Measurements from ENCODE around the gene SUCLA2. TPM values are rescaled to one million over a fixed set of nuclear protein-coding genes. Genes with fewer than 3 reads are reported as not detected.
A peak's percentile ranks its signal among the peaks of the same experiment; 100 is the strongest.

Gene SUCLA2
- total and polyA plus RNA-seq, 7 experiments from 2014 or later = 20.0 to 36.6 (median 26.4) TPM

DNA sequence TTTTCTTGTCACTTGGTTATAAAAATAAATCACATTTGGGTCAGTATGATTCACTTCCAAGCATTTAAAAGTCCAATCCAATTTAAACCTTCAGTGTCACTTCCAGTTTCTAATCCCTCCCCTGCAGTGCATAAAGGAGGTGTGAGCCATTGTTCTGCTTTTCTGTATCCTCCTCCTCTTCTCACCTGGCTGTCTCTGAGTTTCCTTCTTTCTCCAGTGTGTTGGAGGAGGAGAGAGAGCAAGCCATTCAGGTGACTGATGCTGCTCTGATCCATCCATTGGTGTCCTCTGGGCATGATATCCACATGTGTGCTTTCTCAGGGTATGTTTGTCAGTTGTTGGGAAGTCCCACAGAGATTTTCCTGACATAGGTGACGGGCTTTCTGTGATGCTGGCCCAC lies 37.7 kb upstream of the SUCLA2 start:
- ChIA-PET POLR2A (interaction anchor here (0.8 to 2.4 kb wide), 11 partner anchors 8 to 1405 kb away, joined by 3 to 8 read pairs (median 5); partner anchors contain the start of genes CAB39L, FNDC3A, MED4 and RCBTB2), CTCF (interaction anchor here (1.0 to 2.8 kb wide), 4 partner anchors 8 to 56 kb away, joined by 3 to 13 read pairs (median 6); partner anchors contain the start of gene MED4)
- DNase-seq = no peak
- Mint-ChIP-seq H3K9me3 (peaks cover 0 to 2% (median 0%) of the 10 kb centered on the region in 11 donors), H3K4me1 (peaks cover 16 to 63% (median 41%) of the 10 kb centered on the region in 7 donors), H3K27ac (peak overlapping the region; percentile 92 to 100 (median 97)), H3K36me3 (peaks cover 4 to 30% (median 20%) of the 10 kb centered on the region in 5 donors), H3K4me3 (peak overlapping the region; percentile 82 to 98 (median 95)), H3K27me3 (no peaks in the 10 kb centered on the region)
- intact Hi-C loops (cut with micrococcal nuclease) = loop anchor here (1.0 to 10.0 kb wide), 15 partner anchors 8 to 1986 kb away; partner anchors contain the start of genes ITM2B (in 2 of the 2), MED4 (in 2 of the 2), CYSLTR2 (in 1 of the 2) and EBPL (in 1 of the 2)
- Histone ChIP-seq H3K4me3 (ENCODE audit: low read length) (peak overlapping the region; percentile 90), H3K27ac (ENCODE audit: low read depth, low read length) (peak overlapping the region; percentile 91), H3K9me3 (ENCODE audit: control insufficient read depth in 2 of 3, low read length in 3 of 3) (no peaks in the 10 kb centered on the region), H3K27me3 (ENCODE audit: control insufficient read depth in 2 of 2, insufficient read depth in 2 of 2, low read length in 2 of 2) (no peaks in the 10 kb centered on the region), H3K4me1 (ENCODE audit: control insufficient read depth in 2 of 2, insufficient read depth in 2 of 2, low read length in 2 of 2) (peaks cover 14 to 15% of the 10 kb centered on the region in 2 donors), H3K36me3 (ENCODE audit: control insufficient read depth in 2 of 3, insufficient read depth in 3 of 3, low read length in 3 of 3) (peaks cover 0 to 7% (median 0%) of the 10 kb centered on the region in 3 experiments)
- ATAC-seq = no peak

DNA sequence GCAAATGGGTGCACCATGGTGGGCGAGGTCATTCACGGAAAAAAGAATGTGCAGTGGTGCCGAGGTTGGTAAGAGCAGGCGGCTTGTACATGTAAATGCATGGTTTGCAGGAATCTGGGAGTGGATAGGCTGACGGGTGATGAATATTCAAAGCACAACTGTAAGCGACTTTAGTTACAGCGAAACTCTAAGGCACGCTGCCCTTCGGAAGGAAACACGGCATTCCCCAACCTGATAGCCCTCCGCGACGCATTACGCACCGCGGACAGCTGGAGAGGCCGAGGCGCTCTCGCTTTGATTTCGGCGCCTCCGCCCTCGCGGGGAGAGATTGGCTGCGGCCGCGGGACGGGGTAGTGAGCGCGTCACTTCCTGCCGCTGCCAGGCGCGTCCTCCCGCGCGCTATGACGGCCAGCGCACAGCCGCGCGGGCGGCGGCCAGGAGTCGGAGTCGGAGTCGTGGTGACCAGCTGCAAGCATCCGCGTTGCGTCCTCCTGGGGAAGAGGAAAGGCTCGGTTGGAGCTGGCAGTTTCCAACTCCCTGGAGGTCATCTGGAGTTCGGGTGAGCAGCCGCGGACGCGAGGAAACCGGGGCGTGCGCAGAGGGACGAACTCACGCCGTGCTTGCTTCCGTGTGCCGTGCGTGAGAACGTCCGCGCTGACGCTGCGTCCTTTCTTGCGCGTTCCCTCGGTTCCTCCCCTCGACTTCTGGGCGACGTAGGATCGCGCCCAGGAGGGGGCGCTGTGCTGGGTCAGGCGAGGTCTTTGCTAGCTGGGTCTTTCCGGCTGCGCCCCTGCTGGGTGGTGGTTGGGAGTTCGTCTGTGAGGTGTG lies 36.5 kb upstream of the SUCLA2 start, which contains the start of gene NUDT15:
NUDT15 (plus strand) TSS at position 381 of the 828 bp plus-strand sequence; CDS start at position 402, 21 bp downstream.
- Mint-ChIP-seq H3K4me3 (peak within 1 kb of the TSS; percentile 82 to 98 (median 95)), H3K9me3 (peaks cover 0 to 7% (median 0%) of the 10 kb centered on the region in 11 donors), H3K27ac (peak within 1 kb of the TSS; percentile 96 to 100 (median 97)), H3K36me3 (peaks cover 4 to 29% (median 20%) of the 10 kb centered on the region in 5 donors), H3K4me1 (peaks cover 15 to 52% (median 40%) of the 10 kb centered on the region in 7 donors), H3K27me3 (no peaks in the 10 kb centered on the region)
- Histone ChIP-seq H3K36me3 (ENCODE audit: control insufficient read depth in 2 of 3, insufficient read depth in 3 of 3, low read length in 3 of 3) (peaks cover 0 to 7% (median 0%) of the 10 kb centered on the region in 3 experiments), H3K27me3 (ENCODE audit: control insufficient read depth in 2 of 2, insufficient read depth in 2 of 2, low read length in 2 of 2) (no peaks in the 10 kb centered on the region), H3K9me3 (ENCODE audit: control insufficient read depth in 2 of 3, low read length in 3 of 3) (no peaks in the 10 kb centered on the region), H3K27ac (ENCODE audit: low read depth, low read length) (peak within 1 kb of the TSS; percentile 91), H3K4me3 (ENCODE audit: low read length) (peak within 1 kb of the TSS; percentile 90), H3K4me1 (ENCODE audit: control insufficient read depth in 2 of 2, insufficient read depth in 2 of 2, low read length in 2 of 2) (peaks cover 14 to 15% of the 10 kb centered on the region in 2 donors)
- DNase-seq (peak; percentile 93 to 98 (median 97)), ATAC-seq (peak; percentile 96)
- CTCF ChIA-PET = interaction anchor here (0.6 to 2.8 kb wide), 7 partner anchors 9 to 545 kb away, joined by 3 to 13 read pairs (median 4); partner anchors contain the start of gene MED4
- intact Hi-C loops (cut with micrococcal nuclease) = loop anchor here (1.0 to 10.0 kb wide), 19 partner anchors 9 to 1985 kb away; partner anchors contain the start of genes ITM2B (in 2 of the 2), KPNA3 (in 2 of the 2), MED4 (in 2 of the 2) and RB1 (in 2 of the 2)
- POLR2A ChIA-PET = interaction anchor here (0.6 to 2.2 kb wide), 23 partner anchors 9 to 1406 kb away, joined by 3 to 14 read pairs (median 4); partner anchors contain the start of genes CAB39L, FNDC3A, ITM2B and MED4

DNA sequence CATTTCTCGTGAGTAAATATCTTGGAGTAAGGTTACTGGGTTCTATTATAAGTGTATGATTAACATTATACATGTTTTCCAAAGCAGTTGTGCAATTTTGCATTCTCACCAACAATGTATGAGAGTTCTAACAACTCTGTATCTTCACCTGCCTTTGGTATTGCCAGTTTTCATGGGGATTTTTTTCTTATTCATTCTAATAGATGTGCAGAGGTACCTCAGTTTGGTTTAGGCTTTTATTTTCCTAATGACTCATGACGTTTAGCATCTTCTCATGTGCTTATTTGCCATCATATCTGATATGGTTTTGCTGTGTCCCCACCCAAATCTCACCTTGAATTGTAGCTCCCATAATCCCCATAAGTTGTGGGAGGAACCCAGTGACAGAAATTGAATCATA lies 28.8 kb upstream of the SUCLA2 start:
- Mint-ChIP-seq H3K4me1 (peaks cover 2 to 20% (median 11%) of the 10 kb centered on the region in 7 donors), H3K27me3 (no peaks in the 10 kb centered on the region), H3K9me3 (peaks cover 0 to 26% (median 0%) of the 10 kb centered on the region in 11 donors), H3K36me3 (peaks cover 13 to 52% (median 31%) of the 10 kb centered on the region in 5 donors), H3K4me3 (no peak overlapping the region), H3K27ac (no peak overlapping the region)
- CTCF ChIA-PET = no interaction called here
- no peak overlapping the region for H3K27ac ChIP-seq (ENCODE audit: low read depth, low read length)
- H3K4me1 ChIP-seq (ENCODE audit: control insufficient read depth in 2 of 2, insufficient read depth in 2 of 2, low read length in 2 of 2) = no peaks in the 10 kb centered on the region
- intact Hi-C loops (cut with micrococcal nuclease) = loop anchor here (10.0 kb wide), 2 partner anchors 465 to 1465 kb away; partner anchors contain the start of gene PHF11 (in 1 of the 2)
- no peak for DNase-seq
- POLR2A ChIA-PET = no interaction called here
- ATAC-seq = no peak
- no peak overlapping the region for H3K4me3 ChIP-seq (ENCODE audit: low read length)
- no peaks in the 10 kb centered on the region for H3K9me3 ChIP-seq (ENCODE audit: control insufficient read depth in 2 of 3, low read length in 3 of 3)
- no peaks in the 10 kb centered on the region for H3K27me3 ChIP-seq (ENCODE audit: control insufficient read depth in 2 of 2, insufficient read depth in 2 of 2, low read length in 2 of 2)
- H3K36me3 ChIP-seq (ENCODE audit: control insufficient read depth in 2 of 3, insufficient read depth in 3 of 3, low read length in 3 of 3) = peaks cover 0 to 6% (median 0%) of the 10 kb centered on the region in 3 experiments

DNA sequence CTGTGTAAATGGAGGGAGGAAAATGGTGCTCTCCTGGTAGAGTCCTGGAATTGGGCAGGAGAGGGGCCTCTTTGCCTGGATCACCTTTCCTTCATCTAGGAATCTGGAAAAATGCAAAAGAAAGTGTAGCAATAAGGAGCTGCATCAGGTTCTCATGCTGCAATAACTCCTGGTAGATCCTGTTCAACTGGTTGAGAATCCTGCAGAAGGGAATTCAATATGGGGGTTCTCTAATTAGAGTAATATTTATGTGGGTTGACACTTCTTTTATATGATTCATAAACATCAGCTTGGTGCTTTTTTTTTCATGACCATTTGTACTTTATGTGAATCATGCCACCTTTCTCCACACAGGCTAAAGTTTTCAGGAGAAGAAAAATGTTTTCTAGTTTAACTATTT lies 27.0 kb upstream of the SUCLA2 start:
- Mint-ChIP-seq H3K9me3 (peaks cover 0 to 21% (median 0%) of the 10 kb centered on the region in 11 donors), H3K36me3 (peaks cover 13 to 41% (median 26%) of the 10 kb centered on the region in 5 donors), H3K27me3 (no peaks in the 10 kb centered on the region), H3K27ac (no peak overlapping the region), H3K4me1 (peaks cover 0 to 12% (median 0%) of the 10 kb centered on the region in 7 donors), H3K4me3 (no peak overlapping the region)
- Histone ChIP-seq H3K27ac (ENCODE audit: low read depth, low read length) (no peak overlapping the region), H3K27me3 (ENCODE audit: control insufficient read depth in 2 of 2, insufficient read depth in 2 of 2, low read length in 2 of 2) (no peaks in the 10 kb centered on the region), H3K36me3 (ENCODE audit: control insufficient read depth in 2 of 3, insufficient read depth in 3 of 3, low read length in 3 of 3) (peaks cover 0 to 6% (median 0%) of the 10 kb centered on the region in 3 experiments), H3K4me1 (ENCODE audit: control insufficient read depth in 2 of 2, insufficient read depth in 2 of 2, low read length in 2 of 2) (no peaks in the 10 kb centered on the region), H3K9me3 (ENCODE audit: control insufficient read depth in 2 of 3, low read length in 3 of 3) (no peaks in the 10 kb centered on the region), H3K4me3 (ENCODE audit: low read length) (no peak overlapping the region)
- DNase-seq (no peak), ATAC-seq (no peak)
- CTCF ChIA-PET = no interaction called here
- intact Hi-C loops (cut with micrococcal nuclease) = no loop called here
- POLR2A ChIA-PET = no interaction called here

DNA sequence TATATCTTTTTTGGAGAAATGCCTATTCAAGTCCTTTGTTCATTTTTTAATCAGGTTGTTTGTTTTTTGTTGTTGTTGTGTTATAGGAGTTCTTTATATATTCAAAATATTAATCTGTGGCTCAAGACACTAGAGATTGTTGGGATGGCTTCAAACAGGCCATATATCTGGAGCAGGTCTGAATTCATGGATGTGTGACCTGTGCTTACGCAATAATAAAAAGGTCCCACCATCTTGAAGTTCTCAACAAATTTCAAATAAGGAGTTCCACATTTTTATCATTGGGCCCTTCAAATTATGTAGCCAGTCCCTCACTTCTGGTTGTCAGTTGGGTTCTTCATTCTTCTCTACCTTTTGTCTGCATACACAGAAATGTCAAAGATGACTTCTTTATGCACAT lies 18.7 kb upstream of the SUCLA2 start:
- Histone ChIP-seq H3K27ac (ENCODE audit: low read depth, low read length) (no peak overlapping the region), H3K9me3 (ENCODE audit: control insufficient read depth in 2 of 3, low read length in 3 of 3) (no peaks in the 10 kb centered on the region), H3K4me1 (ENCODE audit: control insufficient read depth in 2 of 2, insufficient read depth in 2 of 2, low read length in 2 of 2) (no peaks in the 10 kb centered on the region), H3K27me3 (ENCODE audit: control insufficient read depth in 2 of 2, insufficient read depth in 2 of 2, low read length in 2 of 2) (no peaks in the 10 kb centered on the region), H3K36me3 (ENCODE audit: control insufficient read depth in 2 of 3, insufficient read depth in 3 of 3, low read length in 3 of 3) (no peaks in the 10 kb centered on the region), H3K4me3 (ENCODE audit: low read length) (no peak overlapping the region)
- Mint-ChIP-seq H3K4me3 (no peak overlapping the region), H3K36me3 (peaks cover 0 to 22% (median 11%) of the 10 kb centered on the region in 5 donors), H3K9me3 (peaks cover 0 to 8% (median 0%) of the 10 kb centered on the region in 11 donors), H3K4me1 (peaks cover 0 to 13% (median 2%) of the 10 kb centered on the region in 7 donors), H3K27me3 (no peaks in the 10 kb centered on the region), H3K27ac (no peak overlapping the region)
- ChIA-PET POLR2A (no interaction called here), CTCF (no interaction called here)
- intact Hi-C loops (cut with micrococcal nuclease) = no loop called here
- ATAC-seq (no peak), DNase-seq (no peak)

DNA sequence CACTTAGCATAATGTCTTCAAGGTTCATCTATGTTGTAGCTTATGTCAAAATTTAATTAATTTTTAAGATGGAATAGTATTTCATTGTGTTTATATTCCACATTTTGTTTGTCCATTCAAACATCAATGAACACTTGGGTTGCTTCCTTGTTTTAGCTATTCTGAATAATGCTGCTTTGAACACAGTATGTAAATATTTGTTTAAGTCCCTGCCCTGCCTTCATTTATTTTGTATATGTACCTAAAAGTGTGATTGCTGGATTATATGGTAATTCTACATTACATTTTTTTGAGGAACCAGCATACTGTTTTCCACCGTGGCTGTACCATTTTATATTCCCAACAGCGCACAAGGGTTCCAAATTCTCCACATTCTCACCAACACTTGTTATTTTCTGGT lies 17.6 kb upstream of the SUCLA2 start:
- H3K4me3 ChIP-seq (ENCODE audit: low read length) = no peak overlapping the region
- CTCF ChIA-PET = no interaction called here
- ATAC-seq = no peak
- H3K9me3 Mint-ChIP-seq = peaks cover 0 to 8% (median 0%) of the 10 kb centered on the region in 11 donors
- H3K27ac Mint-ChIP-seq = peak overlapping the region in 1 of 9 donors; percentile 3
- no peaks in the 10 kb centered on the region for H3K27me3 ChIP-seq (ENCODE audit: control insufficient read depth in 2 of 2, insufficient read depth in 2 of 2, low read length in 2 of 2)
- no peaks in the 10 kb centered on the region for H3K9me3 ChIP-seq (ENCODE audit: control insufficient read depth in 2 of 3, low read length in 3 of 3)
- H3K4me3 Mint-ChIP-seq = no peak overlapping the region
- H3K36me3 ChIP-seq (ENCODE audit: control insufficient read depth in 2 of 3, insufficient read depth in 3 of 3, low read length in 3 of 3) = no peaks in the 10 kb centered on the region
- POLR2A ChIA-PET = no interaction called here
- intact Hi-C loops (cut with micrococcal nuclease) = no loop called here
- H3K27me3 Mint-ChIP-seq = no peaks in the 10 kb centered on the region
- no peaks in the 10 kb centered on the region for H3K4me1 ChIP-seq (ENCODE audit: control insufficient read depth in 2 of 2, insufficient read depth in 2 of 2, low read length in 2 of 2)
- peaks cover 0 to 13% (median 2%) of the 10 kb centered on the region in 7 donors for H3K4me1 Mint-ChIP-seq
- DNase-seq = no peak
- H3K27ac ChIP-seq (ENCODE audit: low read depth, low read length) = no peak overlapping the region
- peaks cover 0 to 29% (median 15%) of the 10 kb centered on the region in 5 donors for H3K36me3 Mint-ChIP-seq

Data from naive thymus-derived CD4-positive, alpha-beta T cell (primary cell).